Measurements from ENCODE around the gene SERPINE1.
A peak's percentile ranks its signal among the peaks of the same experiment; 100 is the strongest.
"Not testable (repeated sequence)": the region's sequence is repeated elsewhere in the genome, so short reads cannot be mapped to it uniquely, and the experiment has no call there.

SERPINE1 gene

GRCh38 chr7:101121991-101122932 is 4.6 kb upstream of the SERPINE1 start:
- peak; percentile 93 for DNase-seq (ENCODE audit: low spot score)
- peak; percentile 62 for FAIRE-seq

GRCh38 chr7:101122933-101123702 is 3.8 kb upstream of the SERPINE1 start:
- no peak for FAIRE-seq
- no peak for DNase-seq (ENCODE audit: low spot score)

- FAIRE-seq: no peak
- no peak for DNase-seq (ENCODE audit: low spot score)
Observed at GRCh38 chr7:101123703-101124068, 3.2 kb upstream of the SERPINE1 start.

GRCh38 chr7:101124376-101125056 is 2.4 kb upstream of the SERPINE1 start:
- no peak for FAIRE-seq
- DNase-seq (ENCODE audit: low spot score): peak; percentile 69

- DNase-seq (ENCODE audit: low spot score) (peak; percentile 91), FAIRE-seq (no peak)
Observed at GRCh38 chr7:101125989-101126650, 784 bp upstream of the SERPINE1 start.

- DNase-seq (ENCODE audit: low spot score): no peak
- no peak for FAIRE-seq
Observed at GRCh38 chr7:101127460-101128039, 646 bp downstream of the SERPINE1 start.

- DNase-seq (ENCODE audit: low spot score) (no peak), FAIRE-seq (no peak)
Observed at GRCh38 chr7:101128040-101128834, 1.3 kb downstream of the SERPINE1 start.

GRCh38 chr7:101129603-101130117 is 2.8 kb downstream of the SERPINE1 start:
- no peak for FAIRE-seq
- no peak for DNase-seq (ENCODE audit: low spot score)

GRCh38 chr7:101132626-101133600 is 6.0 kb downstream of the SERPINE1 start:
- FAIRE-seq; DNase-seq (ENCODE audit: low spot score): not testable (repeated sequence)

- no peak for FAIRE-seq
- no peak for DNase-seq (ENCODE audit: low spot score)
Observed at GRCh38 chr7:101133621-101134398, 6.9 kb downstream of the SERPINE1 start.

GRCh38 chr7:101134399-101134980 is 7.6 kb downstream of the SERPINE1 start:
- FAIRE-seq: no peak
- DNase-seq (ENCODE audit: low spot score): no peak

GRCh38 chr7:101137651-101138212 is 10.8 kb downstream of the SERPINE1 start:
- FAIRE-seq (no peak), DNase-seq (ENCODE audit: low spot score) (no peak)

- peak; percentile 94 for FAIRE-seq
- peak; percentile 95 for DNase-seq (ENCODE audit: low spot score)
Observed at GRCh38 chr7:101138213-101138870, 11.4 kb downstream of the SERPINE1 start.

- DNase-seq (ENCODE audit: low spot score) (no peak), FAIRE-seq (no peak)
Observed at GRCh38 chr7:101140339-101140699, 13.4 kb downstream of the SERPINE1 start.

GRCh38 chr7:101140746-101141382 is 14.0 kb downstream of the SERPINE1 start:
- no peak for FAIRE-seq
- DNase-seq (ENCODE audit: low spot score): no peak

All from urothelium cell line (cell line).